Karpas-422 (cell line): ENCODE data around the gene PXMP2. TPM values are rescaled to one million over a fixed set of nuclear protein-coding genes. Genes with fewer than 3 reads are reported as not detected.

ENCODE experiments used
- DNase-seq: peaks from one replicate; pipeline ENCODE4 v3.0.0-alpha.2; 2015
- H2AFZ ChIP-seq: fragments of 200-600 bp; sonication (generic); 2 replicates; pipeline ENCODE4 v1.6.1; 2014; ENCODE audit warnings: antibody characterized with exemption, low read length, mixed read lengths
- H3K27ac ChIP-seq: fragments of 200-600 bp; sonication (generic); 2 replicates; pipeline ENCODE4 v1.5.1; 2014; ENCODE audit warnings: mild to moderate bottlenecking, low read length, moderate library complexity
- H3K27me3 ChIP-seq: fragments of 200-600 bp; sonication (generic); 2 replicates; pipeline ENCODE4 v1.6.1; 2014; ENCODE audit warnings: low read length, mixed read lengths
- H3K36me3 ChIP-seq: fragments of 200-600 bp; sonication (generic); 2 replicates; pipeline ENCODE4 v1.6.1; 2014; ENCODE audit warnings: low read length, mixed read lengths; ENCODE audit not compliant: insufficient read depth
- H3K4me1 ChIP-seq: fragments of 200-600 bp; sonication (generic); 2 replicates; pipeline ENCODE4 v1.6.1; 2014; ENCODE audit warnings: mild to moderate bottlenecking, low read length, mixed read lengths
- H3K4me2 ChIP-seq: fragments of 200-600 bp; sonication (generic); 2 replicates; pipeline ENCODE4 v1.6.1; 2014; ENCODE audit warnings: low read length, low read depth, mild to moderate bottlenecking; ENCODE audit not compliant: poor library complexity, severe bottlenecking
- H3K4me3 ChIP-seq: fragments of 200-600 bp; sonication (generic); 2 replicates; pipeline ENCODE4 v1.5.1; 2014; ENCODE audit warnings: mild to moderate bottlenecking, antibody characterized with exemption, low read length, mixed read lengths
- H3K79me2 ChIP-seq: fragments of 200-600 bp; sonication (generic); 2 replicates; pipeline ENCODE4 v1.6.1; 2014; ENCODE audit warnings: mild to moderate bottlenecking, low read length, mixed read lengths
- H3K9ac ChIP-seq: fragments of 200-600 bp; sonication (generic); 2 replicates; pipeline ENCODE4 v1.6.0; 2014; ENCODE audit warnings: low read length
- H3K9me2 ChIP-seq: fragments of 200-600 bp; sonication (generic), shearing (Covaris generic); replicated peaks from 2 replicates; pipeline ENCODE4 v1.6.0; 2014; ENCODE audit warnings: mild to moderate bottlenecking, low read length, moderate library complexity; ENCODE audit not compliant: insufficient read depth
- H3K9me3 ChIP-seq: fragments of 300-700, 200-600 bp; sonication (generic); 2 replicates; pipeline ENCODE4 v1.6.1; 2014; ENCODE audit warnings: low read length, mixed read lengths
- H4K20me1 ChIP-seq: fragments of 200-600 bp; sonication (generic); 2 replicates; pipeline ENCODE4 v1.6.1; 2014; ENCODE audit warnings: mild to moderate bottlenecking, antibody characterized with exemption, low read length, low read depth; ENCODE audit not compliant: insufficient read depth
- total RNA-seq: library from RNA; depleted of rRNA; stranded (reverse); fragments of >200 nt; shearing (Covaris generic); gene quantifications from 2 replicates; pipeline ENCODE4 v1.2.3, GENCODE V29; 2014; ENCODE audit warnings: low replicate concordance

Gene PXMP2
- total RNA-seq, 1 experiment from 2014 or later: 33.2 TPM

- no peak overlapping the region for H2AFZ ChIP-seq
- H4K20me1 ChIP-seq: no peaks in the 10 kb centered on the region
- H3K79me2 ChIP-seq: peaks cover 5% of the 10 kb centered on the region
- no peak overlapping the region for H3K4me2 ChIP-seq
- no peaks in the 10 kb centered on the region for H3K9me2 ChIP-seq
- peaks cover 31% of the 10 kb centered on the region for H3K36me3 ChIP-seq
- no peaks in the 10 kb centered on the region for H3K27me3 ChIP-seq
- DNase-seq: no peak
- no peak overlapping the region for H3K27ac ChIP-seq
- no peaks in the 10 kb centered on the region for H3K9me3 ChIP-seq
- H3K4me3 ChIP-seq: no peak overlapping the region
- no peaks in the 10 kb centered on the region for H3K4me1 ChIP-seq
- H3K9ac ChIP-seq: no peak overlapping the region
Measured at GRCh38 chr12:132673288-132674179, 13.9 kb upstream of the PXMP2 start.

- Histone ChIP-seq H3K9me3 (no peaks in the 10 kb centered on the region), H4K20me1 (0 out of 2 replicates have a peak, but pooled peaks cover 3% of the 10 kb centered on the region), H3K36me3 (peaks cover 35% of the 10 kb centered on the region)
Measured at GRCh38 chr12:132674561-132674960, 12.8 kb upstream of the PXMP2 start.

GRCh38 chr12:132675757-132676432, 11.5 kb upstream of the PXMP2 start:
- DNase-seq: no peak

More at GRCh38 chr12:132674561-132674960, 12.8 kb upstream of the PXMP2 start:
- H3K9me2 ChIP-seq: no peaks in the 10 kb centered on the region
- no peak overlapping the region for H3K9ac ChIP-seq
- H3K4me2 ChIP-seq: no peak overlapping the region
- no peak overlapping the region for H3K4me3 ChIP-seq
- no peak overlapping the region for H3K27ac ChIP-seq
- no peaks in the 10 kb centered on the region for H3K27me3 ChIP-seq
- no peaks in the 10 kb centered on the region for H3K4me1 ChIP-seq
- H3K79me2 ChIP-seq: peaks cover 13% of the 10 kb centered on the region
- no peak for DNase-seq
- H2AFZ ChIP-seq: no peak overlapping the region

GRCh38 chr12:132677492-132677891, 9.9 kb upstream of the PXMP2 start:
- H3K27me3 ChIP-seq: no peaks in the 10 kb centered on the region
- H3K9ac ChIP-seq: no peak overlapping the region
- no peaks in the 10 kb centered on the region for H3K9me2 ChIP-seq
- H3K4me3 ChIP-seq: no peak overlapping the region
- H3K4me2 ChIP-seq: no peak overlapping the region
- H3K9me3 ChIP-seq: no peaks in the 10 kb centered on the region
- H3K36me3 ChIP-seq: peaks cover 29% of the 10 kb centered on the region
- DNase-seq: no peak
- H3K79me2 ChIP-seq: peaks cover 39% of the 10 kb centered on the region
- H2AFZ ChIP-seq: no peak overlapping the region
- H3K4me1 ChIP-seq: no peaks in the 10 kb centered on the region
- H4K20me1 ChIP-seq: peaks cover 23% of the 10 kb centered on the region
- no peak overlapping the region for H3K27ac ChIP-seq

More at GRCh38 chr12:132675757-132676432, 11.5 kb upstream of the PXMP2 start:
- H3K79me2 ChIP-seq: peaks cover 27% of the 10 kb centered on the region
- no peaks in the 10 kb centered on the region for H3K9me3 ChIP-seq
- no peak overlapping the region for H3K4me3 ChIP-seq
- H2AFZ ChIP-seq: no peak overlapping the region
- H4K20me1 ChIP-seq: peaks cover 16% of the 10 kb centered on the region
- no peaks in the 10 kb centered on the region for H3K27me3 ChIP-seq
- peaks cover 34% of the 10 kb centered on the region for H3K36me3 ChIP-seq
- no peaks in the 10 kb centered on the region for H3K9me2 ChIP-seq
- no peak overlapping the region for H3K27ac ChIP-seq
- no peak overlapping the region for H3K9ac ChIP-seq
- H3K4me2 ChIP-seq: no peak overlapping the region
- no peaks in the 10 kb centered on the region for H3K4me1 ChIP-seq

GRCh38 chr12:132685400-132685799, 2.0 kb upstream of the PXMP2 start:
- Histone ChIP-seq H3K9ac (peak overlapping the region; percentile 82; the same call in 1 of the 2 replicates), H4K20me1 (peaks cover 23% of the 10 kb centered on the region), H3K4me2 (peak overlapping the region; percentile 75), H3K4me1 (peaks cover 21% of the 10 kb centered on the region), H2AFZ (no peak overlapping the region), H3K9me3 (no peaks in the 10 kb centered on the region), H3K4me3 (peak overlapping the region; percentile 86), H3K27ac (no peak overlapping the region), H3K27me3 (no peaks in the 10 kb centered on the region), H3K79me2 (peaks cover 74% of the 10 kb centered on the region), H3K36me3 (peaks cover 10% of the 10 kb centered on the region; the same call in 1 of the 2 replicates), H3K9me2 (no peaks in the 10 kb centered on the region)
- no peak for DNase-seq

GRCh38 chr12:132686825-132687210, 569 bp upstream of the PXMP2 start:
- Histone ChIP-seq H3K36me3 (peaks cover 16% of the 10 kb centered on the region), H4K20me1 (peaks cover 11% of the 10 kb centered on the region), H2AFZ (no peak overlapping the region), H3K27ac (peak overlapping the region; percentile 53), H3K9me2 (no peaks in the 10 kb centered on the region), H3K9me3 (no peaks in the 10 kb centered on the region), H3K4me2 (peak overlapping the region; percentile 75), H3K9ac (peak overlapping the region; percentile 82), H3K79me2 (peaks cover 61% of the 10 kb centered on the region), H3K4me1 (peaks cover 21% of the 10 kb centered on the region), H3K27me3 (no peaks in the 10 kb centered on the region), H3K4me3 (peak overlapping the region; percentile 86)
- peak; percentile 71 for DNase-seq

- DNase-seq: no peak
- no peaks in the 10 kb centered on the region for H3K9me3 ChIP-seq
- H3K79me2 ChIP-seq: peaks cover 43% of the 10 kb centered on the region
- peak overlapping the region; percentile 60 for H3K4me2 ChIP-seq
- no peaks in the 10 kb centered on the region for H3K9me2 ChIP-seq
- peaks cover 11% of the 10 kb centered on the region for H4K20me1 ChIP-seq
- H3K27me3 ChIP-seq: no peaks in the 10 kb centered on the region
- no peak overlapping the region for H2AFZ ChIP-seq
- peaks cover 17% of the 10 kb centered on the region for H3K36me3 ChIP-seq
- H3K4me1 ChIP-seq: peaks cover 21% of the 10 kb centered on the region
- H3K27ac ChIP-seq: no peak overlapping the region
- H3K9ac ChIP-seq: peak overlapping the region; percentile 41; the same call in 1 of the 2 replicates
- H3K4me3 ChIP-seq: peak overlapping the region; percentile 48
Measured at GRCh38 chr12:132689227-132689626, 1.8 kb downstream of the PXMP2 start.

- Histone ChIP-seq H3K27ac (no peak overlapping the region), H3K9me2 (no peaks in the 10 kb centered on the region), H3K36me3 (peaks cover 19% of the 10 kb centered on the region), H3K4me3 (no peak overlapping the region), H2AFZ (no peak overlapping the region), H3K9ac (no peak overlapping the region), H3K4me2 (no peak overlapping the region), H3K79me2 (peaks cover 44% of the 10 kb centered on the region), H3K27me3 (no peaks in the 10 kb centered on the region), H3K4me1 (peaks cover 20% of the 10 kb centered on the region), H3K9me3 (no peaks in the 10 kb centered on the region), H4K20me1 (peaks cover 11% of the 10 kb centered on the region)
- no peak for DNase-seq
Measured at GRCh38 chr12:132690112-132690511, 2.7 kb downstream of the PXMP2 start.
